ENCODE data around the gene THAP4. TPM values are rescaled to one million over a fixed set of nuclear protein-coding genes. Genes with fewer than 3 reads are reported as not detected.

THAP4 gene
- total RNA-seq, 4 donors from 2014 or later: 46.4 to 56.2 (median 51.2) TPM

DNA sequence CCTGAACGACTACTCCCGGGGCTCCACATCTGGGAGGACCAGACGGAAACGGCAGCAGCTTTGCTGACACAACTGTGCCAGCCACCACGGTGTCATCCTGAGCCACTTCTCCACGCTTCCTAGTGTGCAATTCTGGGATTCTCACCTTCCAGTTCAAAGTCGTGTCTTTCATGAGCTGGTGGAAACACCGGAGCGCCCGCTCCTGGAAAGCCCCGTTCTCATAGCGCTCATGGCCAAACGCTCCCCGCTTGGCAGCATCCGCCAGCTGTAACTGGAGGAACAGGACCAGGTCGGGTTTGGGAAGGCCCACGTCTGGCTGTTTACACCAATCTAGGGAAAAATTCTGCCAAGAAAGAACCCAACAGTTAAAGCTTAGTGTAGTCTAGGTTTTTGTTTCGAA is 41.3 kb upstream of the THAP4 start:
- Histone ChIP-seq H3K27ac (no peak overlapping the region), H3K4me3 (no peak overlapping the region), H3K4me1 (no peaks in the 10 kb centered on the region), H3K36me3 (peaks cover 46% of the 10 kb centered on the region), H3K9me3 (no peaks in the 10 kb centered on the region), H3K27me3 (no peaks in the 10 kb centered on the region)
- WGBS: 80% methylated on average over 14 of the region's 18 CpGs
- TF ChIP-seq POLR2AphosphoS5 (IDR thresholded peaks at IDR 0.05): no peak
- TF ChIP-seq, protein P1, sequence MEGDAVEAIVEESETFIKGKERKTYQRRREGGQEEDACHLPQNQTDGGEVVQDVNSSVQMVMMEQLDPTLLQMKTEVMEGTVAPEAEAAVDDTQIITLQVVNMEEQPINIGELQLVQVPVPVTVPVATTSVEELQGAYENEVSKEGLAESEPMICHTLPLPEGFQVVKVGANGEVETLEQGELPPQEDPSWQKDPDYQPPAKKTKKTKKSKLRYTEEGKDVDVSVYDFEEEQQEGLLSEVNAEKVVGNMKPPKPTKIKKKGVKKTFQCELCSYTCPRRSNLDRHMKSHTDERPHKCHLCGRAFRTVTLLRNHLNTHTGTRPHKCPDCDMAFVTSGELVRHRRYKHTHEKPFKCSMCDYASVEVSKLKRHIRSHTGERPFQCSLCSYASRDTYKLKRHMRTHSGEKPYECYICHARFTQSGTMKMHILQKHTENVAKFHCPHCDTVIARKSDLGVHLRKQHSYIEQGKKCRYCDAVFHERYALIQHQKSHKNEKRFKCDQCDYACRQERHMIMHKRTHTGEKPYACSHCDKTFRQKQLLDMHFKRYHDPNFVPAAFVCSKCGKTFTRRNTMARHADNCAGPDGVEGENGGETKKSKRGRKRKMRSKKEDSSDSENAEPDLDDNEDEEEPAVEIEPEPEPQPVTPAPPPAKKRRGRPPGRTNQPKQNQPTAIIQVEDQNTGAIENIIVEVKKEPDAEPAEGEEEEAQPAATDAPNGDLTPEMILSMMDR (IDR thresholded peaks at IDR 0.05): no peak
- no peak for TF ChIP-seq POLR2A (IDR thresholded peaks at IDR 0.05)
- no peak for TF ChIP-seq EP300 (IDR thresholded peaks at IDR 0.05)
- no peak for DNase-seq (ENCODE audit: low spot score in 2 of 2)

DNA sequence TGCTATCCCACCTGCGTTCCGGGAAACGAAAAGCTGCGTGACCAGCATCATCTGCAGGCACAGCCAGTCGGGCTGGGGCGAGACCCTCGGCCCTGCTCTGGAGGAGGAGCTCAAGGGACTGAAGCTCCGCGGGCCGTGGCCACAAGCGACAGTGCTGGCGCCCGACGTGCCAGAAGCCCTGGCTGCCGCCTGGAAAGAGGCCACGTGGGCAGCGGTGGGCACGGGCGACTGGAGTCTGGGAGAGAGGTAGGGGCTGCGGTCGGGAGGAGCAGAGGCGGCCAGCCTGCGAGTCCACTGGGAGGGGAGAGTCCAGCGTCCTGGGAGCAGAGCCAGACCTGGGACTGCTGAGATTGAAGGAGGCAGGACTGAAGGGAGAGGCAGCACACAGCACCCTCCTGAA is 40.4 kb upstream of the THAP4 start:
- Histone ChIP-seq H3K4me3 (no peak overlapping the region), H3K4me1 (no peaks in the 10 kb centered on the region), H3K27me3 (no peaks in the 10 kb centered on the region), H3K9me3 (no peaks in the 10 kb centered on the region), H3K36me3 (peaks cover 43% of the 10 kb centered on the region), H3K27ac (no peak overlapping the region)
- DNase-seq (ENCODE audit: low spot score in 2 of 2): no peak
- TF ChIP-seq EP300 (IDR thresholded peaks at IDR 0.05) (no peak), POLR2AphosphoS5 (IDR thresholded peaks at IDR 0.05) (no peak), POLR2A (IDR thresholded peaks at IDR 0.05) (no peak)
- TF ChIP-seq, protein P1 (IDR thresholded peaks at IDR 0.05): no peak
- WGBS: 90% methylated on average over 24 of the region's 24 CpGs

DNA sequence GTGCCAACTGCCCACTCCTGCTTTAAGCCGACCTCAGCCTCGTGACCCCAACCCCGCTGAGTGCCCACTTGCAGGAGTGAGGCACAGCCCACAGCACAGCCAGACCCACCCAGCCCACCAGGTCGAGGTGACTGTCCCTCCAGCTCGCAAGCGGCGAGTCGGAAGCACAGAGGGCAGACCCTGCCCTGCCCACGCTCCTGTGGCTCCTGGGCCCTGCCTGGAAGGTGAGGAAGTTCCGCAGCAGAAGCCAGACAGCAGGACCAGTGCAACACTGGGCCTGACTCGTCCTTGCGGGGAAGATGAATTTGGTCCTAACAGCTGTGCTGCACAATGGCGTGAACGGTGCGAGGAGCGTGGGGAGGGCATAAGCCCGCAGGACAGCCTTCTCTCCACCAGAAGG is 39.7 kb upstream of the THAP4 start:
- Histone ChIP-seq H3K36me3 (peaks cover 46% of the 10 kb centered on the region), H3K4me1 (no peaks in the 10 kb centered on the region), H3K4me3 (no peak overlapping the region), H3K9me3 (no peaks in the 10 kb centered on the region), H3K27ac (no peak overlapping the region), H3K27me3 (no peaks in the 10 kb centered on the region)
- WGBS: 96% methylated on average over 13 of the region's 17 CpGs
- TF ChIP-seq POLR2A (IDR thresholded peaks at IDR 0.05) (no peak), EP300 (IDR thresholded peaks at IDR 0.05) (no peak), POLR2AphosphoS5 (IDR thresholded peaks at IDR 0.05) (no peak)
- TF ChIP-seq, protein P1 (IDR thresholded peaks at IDR 0.05): no peak
- no peak for DNase-seq (ENCODE audit: low spot score in 2 of 2)

DNA sequence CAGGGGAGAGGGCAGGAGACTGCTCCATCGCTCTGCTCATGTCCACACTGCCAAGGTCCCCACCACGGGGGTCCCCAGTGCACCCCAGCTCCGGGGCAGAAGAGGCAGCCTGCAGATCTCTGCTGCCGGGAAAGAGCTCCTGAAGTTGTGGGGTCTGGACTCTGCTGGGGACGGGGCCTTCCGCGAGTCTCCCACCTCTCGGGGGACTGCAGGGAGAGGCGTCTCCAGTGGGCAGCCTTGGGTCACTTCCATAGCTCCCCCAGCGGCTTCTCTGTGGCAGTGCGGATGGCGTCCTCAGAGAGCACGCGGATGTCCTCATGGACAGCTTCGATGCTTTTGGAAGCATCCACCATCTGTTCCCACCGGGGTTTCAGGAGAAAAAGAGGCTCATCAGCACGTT is 38.9 kb upstream of the THAP4 start:
- H3K27me3 ChIP-seq: no peaks in the 10 kb centered on the region
- 75% methylated on average over 12 of the region's 17 CpGs for WGBS
- DNase-seq (ENCODE audit: low spot score in 2 of 2): no peak
- H3K9me3 ChIP-seq: no peaks in the 10 kb centered on the region
- H3K27ac ChIP-seq: no peak overlapping the region
- no peaks in the 10 kb centered on the region for H3K4me1 ChIP-seq
- no peak for TF ChIP-seq EP300 (IDR thresholded peaks at IDR 0.05)
- no peak for TF ChIP-seq POLR2A (IDR thresholded peaks at IDR 0.05)
- no peak for TF ChIP-seq POLR2AphosphoS5 (IDR thresholded peaks at IDR 0.05)
- H3K4me3 ChIP-seq: no peak overlapping the region
- H3K36me3 ChIP-seq: peaks cover 49% of the 10 kb centered on the region

DNA sequence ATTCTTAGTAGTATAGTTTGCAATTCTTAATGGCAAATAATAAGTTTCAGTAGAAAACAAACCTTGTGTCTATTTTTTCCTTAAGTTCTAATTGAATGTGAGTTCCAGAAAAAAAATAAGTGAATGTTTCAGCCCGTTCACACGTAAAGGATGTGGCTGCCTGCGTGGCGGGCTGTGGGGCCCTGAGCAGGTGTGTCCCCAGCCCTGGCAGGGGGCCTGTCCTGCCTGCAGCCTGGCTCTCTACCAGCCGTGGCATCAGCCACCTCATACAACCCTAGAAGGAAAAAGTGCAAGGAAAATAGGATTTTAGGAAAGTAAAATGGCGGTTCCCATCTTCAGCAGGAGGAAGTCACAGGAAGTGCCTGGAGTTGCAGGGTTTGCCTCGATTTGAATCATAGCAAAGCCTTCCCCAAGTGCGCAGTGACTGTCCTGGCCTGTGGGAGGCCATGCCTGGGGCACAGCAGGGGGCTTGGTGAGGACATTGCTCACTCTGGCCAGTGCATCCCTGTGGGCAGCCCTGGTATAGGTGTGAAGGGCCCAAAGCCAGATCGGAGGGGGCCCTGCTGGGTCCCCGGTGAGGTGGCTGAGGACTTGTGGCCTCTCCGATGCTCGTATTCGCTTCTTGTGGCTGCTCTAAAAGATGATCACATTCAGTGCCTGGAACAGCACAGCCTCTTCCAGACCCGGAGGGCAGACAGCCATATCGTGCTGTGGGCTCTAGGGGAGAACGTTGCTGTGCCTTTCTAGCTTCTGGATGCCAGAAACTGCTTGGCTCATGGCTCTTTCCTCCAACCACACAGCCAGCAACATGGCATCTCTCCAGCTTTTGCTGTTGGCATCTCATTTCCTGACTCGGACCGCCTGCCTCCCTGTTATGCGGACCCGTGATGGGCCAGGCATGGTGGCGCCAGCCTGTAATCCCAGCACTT is 37.1 kb upstream of the THAP4 start:
- WGBS: 68% methylated on average over 15 of the region's 21 CpGs
- Histone ChIP-seq H3K27ac (no peak overlapping the region), H3K4me3 (no peak overlapping the region), H3K4me1 (no peaks in the 10 kb centered on the region), H3K36me3 (peaks cover 64% of the 10 kb centered on the region), H3K9me3 (no peaks in the 10 kb centered on the region), H3K27me3 (no peaks in the 10 kb centered on the region)
- no peak for DNase-seq (ENCODE audit: low spot score in 2 of 2)
- TF ChIP-seq EP300 (IDR thresholded peaks at IDR 0.05) (no peak), POLR2AphosphoS5 (IDR thresholded peaks at IDR 0.05) (no peak), POLR2A (IDR thresholded peaks at IDR 0.05) (no peak)
- TF ChIP-seq, protein P1 (IDR thresholded peaks at IDR 0.05): no peak
